ENCODE measurements around the gene HSD3B7.

DNA sequence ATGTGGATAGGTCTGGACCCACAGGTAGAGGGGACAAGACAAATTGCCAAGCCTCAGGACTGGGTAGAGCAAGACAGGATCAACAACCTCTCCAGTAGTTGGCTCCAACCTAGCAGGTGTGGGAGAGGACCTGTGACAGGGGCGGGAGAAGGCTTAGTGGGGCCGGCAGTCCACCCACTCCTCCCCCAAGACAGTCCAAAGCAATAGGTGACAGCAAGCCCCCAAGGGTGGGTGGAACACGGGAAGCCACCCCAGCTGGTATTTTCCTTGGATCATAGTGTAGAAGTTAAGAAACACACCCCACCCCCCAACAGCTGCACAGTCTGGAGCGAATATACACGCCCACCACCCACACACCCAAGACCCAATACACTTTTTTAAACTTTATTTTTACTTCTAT lies 44.3 kb downstream of the HSD3B7 start:
- TF ChIP-seq POLR2A (IDR thresholded peaks at IDR 0.05): no peak
- TF ChIP-seq, protein P1, sequence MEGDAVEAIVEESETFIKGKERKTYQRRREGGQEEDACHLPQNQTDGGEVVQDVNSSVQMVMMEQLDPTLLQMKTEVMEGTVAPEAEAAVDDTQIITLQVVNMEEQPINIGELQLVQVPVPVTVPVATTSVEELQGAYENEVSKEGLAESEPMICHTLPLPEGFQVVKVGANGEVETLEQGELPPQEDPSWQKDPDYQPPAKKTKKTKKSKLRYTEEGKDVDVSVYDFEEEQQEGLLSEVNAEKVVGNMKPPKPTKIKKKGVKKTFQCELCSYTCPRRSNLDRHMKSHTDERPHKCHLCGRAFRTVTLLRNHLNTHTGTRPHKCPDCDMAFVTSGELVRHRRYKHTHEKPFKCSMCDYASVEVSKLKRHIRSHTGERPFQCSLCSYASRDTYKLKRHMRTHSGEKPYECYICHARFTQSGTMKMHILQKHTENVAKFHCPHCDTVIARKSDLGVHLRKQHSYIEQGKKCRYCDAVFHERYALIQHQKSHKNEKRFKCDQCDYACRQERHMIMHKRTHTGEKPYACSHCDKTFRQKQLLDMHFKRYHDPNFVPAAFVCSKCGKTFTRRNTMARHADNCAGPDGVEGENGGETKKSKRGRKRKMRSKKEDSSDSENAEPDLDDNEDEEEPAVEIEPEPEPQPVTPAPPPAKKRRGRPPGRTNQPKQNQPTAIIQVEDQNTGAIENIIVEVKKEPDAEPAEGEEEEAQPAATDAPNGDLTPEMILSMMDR (IDR thresholded peaks at IDR 0.05): no peak
